NCI-H82 treated with DMSO at 0.1 percent for 48 hours (cell line): ENCODE measurements around the gene MGMT.

Source experiments
- DNase-seq: peaks from one replicate; lab custom pipeline; 2025; ENCODE audit not compliant: unreplicated experiment; lab: John Stamatoyannopoulos, UW

Gene MGMT

GRCh38 chr10:129450391-129450790 lies 16.6 kb upstream of the MGMT start:
- DNase-seq: no peak

- no peak for DNase-seq
Observed at GRCh38 chr10:129455625-129456024, 11.4 kb upstream of the MGMT start.

- no peak for DNase-seq
Observed at GRCh38 chr10:129459762-129460539, 7.1 kb upstream of the MGMT start.

- no peak for DNase-seq
Observed at GRCh38 chr10:129462257-129462795, 4.7 kb upstream of the MGMT start.

GRCh38 chr10:129464251-129464650 lies 2.8 kb upstream of the MGMT start:
- DNase-seq: no peak

GRCh38 chr10:129465796-129466702 lies 992 bp upstream of the MGMT start:
- no peak for DNase-seq

- DNase-seq: no peak
Observed at GRCh38 chr10:129467359-129468064, 471 bp downstream of the MGMT start.

GRCh38 chr10:129468187-129468586 lies 1.1 kb downstream of the MGMT start:
- DNase-seq: no peak

- no peak for DNase-seq
Observed at GRCh38 chr10:129470103-129470851, 3.2 kb downstream of the MGMT start.

GRCh38 chr10:129471447-129472175 lies 4.6 kb downstream of the MGMT start:
- DNase-seq: no peak

GRCh38 chr10:129472696-129473555 lies 5.9 kb downstream of the MGMT start:
- DNase-seq: no peak

- no peak for DNase-seq
Observed at GRCh38 chr10:129474642-129475041, 7.6 kb downstream of the MGMT start.

GRCh38 chr10:129476431-129476830 lies 9.4 kb downstream of the MGMT start:
- DNase-seq: no peak

- no peak for DNase-seq
Observed at GRCh38 chr10:129477051-129477450, 10.0 kb downstream of the MGMT start.

- DNase-seq: no peak
Observed at GRCh38 chr10:129481641-129482040, 14.6 kb downstream of the MGMT start.

- no peak for DNase-seq
Observed at GRCh38 chr10:129483430-129484010, 16.5 kb downstream of the MGMT start.

GRCh38 chr10:129486805-129487204 lies 19.8 kb downstream of the MGMT start:
- no peak for DNase-seq

- DNase-seq: no peak
Observed at GRCh38 chr10:129491123-129491734, 24.2 kb downstream of the MGMT start.
